Measurements from ENCODE around the gene DAB1.

Gene DAB1

GRCh38 chr1:57403201-57403600, 20.7 kb downstream of the DAB1 start:
- TF ChIP-seq CTCF (conservative IDR thresholded peaks at IDR 0.05; ENCODE audit: low read length): no peak
- DNase-seq (ENCODE audit: low read depth): no peak
- H3K4me3 ChIP-seq (ENCODE audit: low read length): no peak overlapping the region

- H3K4me3 ChIP-seq (ENCODE audit: low read length): no peak overlapping the region
- no peak for TF ChIP-seq CTCF (conservative IDR thresholded peaks at IDR 0.05; ENCODE audit: low read length)
- no peak for DNase-seq (ENCODE audit: low read depth)
Measured at GRCh38 chr1:57401671-57402070, 22.2 kb downstream of the DAB1 start.

- DNase-seq (ENCODE audit: low read depth): no peak
- no peak overlapping the region for H3K4me3 ChIP-seq (ENCODE audit: low read length)
- TF ChIP-seq CTCF (conservative IDR thresholded peaks at IDR 0.05; ENCODE audit: low read length): no peak
Measured at GRCh38 chr1:57400048-57400447, 23.8 kb downstream of the DAB1 start.

- no peak for DNase-seq (ENCODE audit: low read depth)
- no peak for TF ChIP-seq CTCF (conservative IDR thresholded peaks at IDR 0.05; ENCODE audit: low read length)
- no peak overlapping the region for H3K4me3 ChIP-seq (ENCODE audit: low read length)
Measured at GRCh38 chr1:57393058-57393584, 30.7 kb downstream of the DAB1 start.

GRCh38 chr1:57385336-57385735, 38.5 kb downstream of the DAB1 start:
- H3K4me3 ChIP-seq (ENCODE audit: low read length): no peak overlapping the region
- TF ChIP-seq CTCF (conservative IDR thresholded peaks at IDR 0.05; ENCODE audit: low read length): no peak
- no peak for DNase-seq (ENCODE audit: low read depth)

- no peak overlapping the region for H3K4me3 ChIP-seq (ENCODE audit: low read length)
- TF ChIP-seq CTCF (conservative IDR thresholded peaks at IDR 0.05; ENCODE audit: low read length): no peak
- DNase-seq (ENCODE audit: low read depth): no peak
Measured at GRCh38 chr1:57384901-57385300, 39.0 kb downstream of the DAB1 start.

- H3K4me3 ChIP-seq (ENCODE audit: low read length): no peak overlapping the region
- no peak for DNase-seq (ENCODE audit: low read depth)
- TF ChIP-seq CTCF (conservative IDR thresholded peaks at IDR 0.05; ENCODE audit: low read length): no peak
Measured at GRCh38 chr1:57384284-57384683, 39.6 kb downstream of the DAB1 start.

All from AG10803 (cell line).